ES-I3 (cell line): ENCODE measurements around the gene UBE3B.

ENCODE experiments used
- H3K36me3 ChIP-seq: 2 replicates; pipeline ENCODE4 v1.6.1; 2013; ENCODE audit warnings: mild to moderate bottlenecking, low read length, control low read depth, moderate library complexity; ENCODE audit not compliant: insufficient read depth
- H3K4me1 ChIP-seq: 2 replicates; pipeline ENCODE4 v1.6.1; 2013; ENCODE audit warnings: mild to moderate bottlenecking, control low read depth, low read length; ENCODE audit not compliant: insufficient read depth
- H3K9ac ChIP-seq: 2 replicates; pipeline ENCODE4 v1.6.1; 2013; ENCODE audit warnings: low read depth, mild to moderate bottlenecking, low read length, moderate library complexity
- H3K9me3 ChIP-seq: 2 replicates; pipeline ENCODE4 v1.6.1; 2013; ENCODE audit warnings: mild to moderate bottlenecking, low read length, moderate library complexity; ENCODE audit not compliant: control insufficient read depth, insufficient read depth

Gene UBE3B

GRCh38 chr12:109545826-109546225 lies 68.4 kb downstream of the UBE3B start:
- H3K4me1 ChIP-seq, result no peaks in the 10 kb centered on the region
- no peaks in the 10 kb centered on the region for H3K9me3 ChIP-seq
- H3K9ac ChIP-seq, result no peak overlapping the region
- no peaks in the 10 kb centered on the region for H3K36me3 ChIP-seq

- Histone ChIP-seq H3K9me3 (no peaks in the 10 kb centered on the region), H3K9ac (no peak overlapping the region)
Observed at GRCh38 chr12:109547286-109547685, 69.9 kb downstream of the UBE3B start.

DNA sequence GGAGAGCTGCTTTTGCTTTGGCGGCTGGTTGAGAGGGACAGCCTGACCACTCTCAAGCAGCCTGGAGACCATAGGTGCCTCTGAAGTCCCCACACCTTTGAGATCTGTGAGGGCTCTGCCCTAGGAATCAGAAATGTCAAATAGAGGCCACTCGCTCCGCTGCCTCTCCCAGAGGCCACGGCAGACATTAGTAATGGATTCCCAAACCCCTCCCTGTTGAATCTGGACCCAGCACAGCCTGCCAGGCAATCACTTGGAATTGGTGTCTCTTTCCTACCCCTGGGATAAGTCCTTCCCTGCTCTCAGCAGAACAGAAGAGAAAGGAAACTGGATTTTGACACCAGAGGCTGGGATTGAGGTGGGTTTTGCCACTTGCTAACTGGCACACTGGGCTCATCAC lies 70.8 kb downstream of the UBE3B start:
- H3K36me3 ChIP-seq, result no peaks in the 10 kb centered on the region
- no peaks in the 10 kb centered on the region for H3K4me1 ChIP-seq
- no peak overlapping the region for H3K9ac ChIP-seq
- H3K9me3 ChIP-seq, result no peaks in the 10 kb centered on the region

More at GRCh38 chr12:109547286-109547685, 69.9 kb downstream of the UBE3B start:
- Histone ChIP-seq H3K4me1 (no peaks in the 10 kb centered on the region), H3K36me3 (no peaks in the 10 kb centered on the region)

- H3K9me3 ChIP-seq, result no peaks in the 10 kb centered on the region
- H3K4me1 ChIP-seq, result no peaks in the 10 kb centered on the region
- no peak overlapping the region for H3K9ac ChIP-seq
- no peaks in the 10 kb centered on the region for H3K36me3 ChIP-seq
Observed at GRCh38 chr12:109549613-109550270, 72.3 kb downstream of the UBE3B start.

DNA sequence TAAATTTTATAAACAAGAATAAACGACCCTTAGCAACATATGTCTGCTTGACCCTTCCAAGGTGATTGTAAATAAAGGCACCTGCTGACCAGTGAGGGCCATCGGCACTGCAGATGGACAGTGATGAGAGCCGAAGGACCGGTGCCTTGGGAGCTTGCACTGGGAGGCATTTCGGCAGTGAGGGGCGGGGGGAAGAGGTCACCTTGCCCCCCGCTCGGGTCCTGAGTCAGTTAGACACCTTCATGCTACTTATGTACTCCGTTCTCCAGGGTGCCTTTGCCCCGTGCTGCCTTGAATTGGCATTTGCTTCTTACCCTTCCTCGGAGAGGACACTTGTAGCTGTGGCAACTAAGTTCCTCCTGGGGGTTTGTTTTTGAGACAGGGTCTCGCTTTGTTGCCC lies 72.8 kb downstream of the UBE3B start:
- no peak overlapping the region for H3K9ac ChIP-seq
- no peaks in the 10 kb centered on the region for H3K36me3 ChIP-seq
- no peaks in the 10 kb centered on the region for H3K9me3 ChIP-seq
- H3K4me1 ChIP-seq, result no peaks in the 10 kb centered on the region

DNA sequence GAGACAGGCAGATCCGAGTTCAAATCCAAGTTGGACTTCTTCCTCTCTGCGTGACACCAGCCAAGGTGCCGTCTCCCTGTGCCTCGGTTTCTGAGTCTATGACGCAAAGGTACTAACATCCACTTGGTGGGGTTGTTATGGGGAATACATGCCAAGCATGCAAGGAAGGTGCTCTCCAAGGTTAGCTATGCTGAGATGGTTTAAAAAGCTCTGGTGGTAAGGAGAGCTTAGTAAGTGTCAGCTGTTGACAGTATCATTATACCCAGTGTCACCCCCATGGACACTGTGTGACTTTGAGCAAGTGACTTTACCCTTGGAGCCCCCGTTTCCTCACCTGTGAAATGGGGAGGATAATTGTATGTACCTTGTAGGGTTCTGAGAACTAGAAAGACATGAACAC lies 73.7 kb downstream of the UBE3B start:
- H3K9me3 ChIP-seq, result no peaks in the 10 kb centered on the region
- no peaks in the 10 kb centered on the region for H3K36me3 ChIP-seq
- no peaks in the 10 kb centered on the region for H3K4me1 ChIP-seq
- H3K9ac ChIP-seq, result no peak overlapping the region

DNA sequence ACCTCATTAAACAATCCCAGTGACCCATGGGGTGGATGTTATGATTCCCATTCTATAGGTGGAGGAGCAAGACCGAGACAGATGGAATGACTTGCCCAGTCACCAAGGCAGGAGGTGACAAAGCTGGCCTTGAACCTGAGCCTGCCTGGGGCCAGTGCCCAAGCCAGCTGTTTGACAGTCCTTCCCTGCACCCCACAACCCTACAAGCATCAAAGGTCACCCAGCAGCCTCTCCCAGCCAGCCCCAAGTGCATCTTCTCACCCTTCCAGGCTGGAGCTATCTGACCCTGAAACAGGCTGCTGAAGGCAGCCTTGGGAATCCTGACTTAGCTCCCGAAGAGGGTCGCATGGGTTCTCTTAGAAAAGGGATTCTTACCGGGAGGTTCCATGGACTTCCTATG lies 75.5 kb downstream of the UBE3B start:
- Histone ChIP-seq H3K4me1 (no peaks in the 10 kb centered on the region), H3K36me3 (no peaks in the 10 kb centered on the region; the same call in 1 of the 2 replicates), H3K9me3 (no peaks in the 10 kb centered on the region), H3K9ac (no peak overlapping the region)

DNA sequence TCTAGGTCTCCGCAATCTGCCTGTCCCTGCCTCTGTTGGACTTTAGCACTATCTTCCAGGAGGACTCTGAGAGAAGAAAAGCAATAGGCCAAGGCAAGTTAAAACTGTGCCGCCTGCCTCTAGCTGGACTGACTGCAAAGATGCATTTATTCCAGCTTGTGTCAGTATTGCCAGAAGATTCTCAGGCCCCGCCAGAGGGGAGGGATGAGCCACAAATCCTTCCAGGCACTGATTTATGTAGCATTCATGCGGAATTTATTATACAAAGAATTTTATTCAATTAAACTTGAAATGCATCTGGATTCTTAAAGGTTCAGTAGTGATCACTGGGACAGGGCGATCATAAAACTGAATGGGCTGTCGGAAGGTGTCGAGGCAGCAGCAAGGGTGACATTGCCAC lies 76.0 kb downstream of the UBE3B start:
- no peak overlapping the region for H3K9ac ChIP-seq
- H3K36me3 ChIP-seq, result no peaks in the 10 kb centered on the region; the same call in 1 of the 2 replicates
- H3K9me3 ChIP-seq, result no peaks in the 10 kb centered on the region
- no peaks in the 10 kb centered on the region for H3K4me1 ChIP-seq

GRCh38 chr12:109553906-109554500 lies 76.6 kb downstream of the UBE3B start:
- Histone ChIP-seq H3K36me3 (no peaks in the 10 kb centered on the region; the same call in 1 of the 2 replicates), H3K4me1 (no peaks in the 10 kb centered on the region), H3K9ac (no peak overlapping the region), H3K9me3 (no peaks in the 10 kb centered on the region)

DNA sequence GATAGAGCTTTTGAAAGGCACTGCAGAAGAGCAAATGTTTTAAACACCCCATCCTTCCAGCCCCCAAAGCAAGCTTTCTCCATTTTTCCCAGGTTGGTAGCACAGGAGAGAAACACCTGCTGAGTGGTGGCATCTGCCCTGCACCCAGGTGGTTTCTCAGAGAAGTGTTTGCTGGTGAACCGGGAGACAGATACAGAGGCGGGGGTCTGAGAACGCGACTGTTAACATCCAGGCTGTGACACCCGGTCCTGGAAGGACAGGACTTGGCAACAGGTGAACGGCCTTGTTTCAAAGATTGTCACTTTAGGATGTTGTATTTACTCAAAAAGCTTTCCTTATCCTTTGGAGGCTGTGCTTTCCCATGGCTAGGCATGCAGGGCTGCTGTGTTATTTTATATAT lies 77.3 kb downstream of the UBE3B start:
- no peaks in the 10 kb centered on the region for H3K9me3 ChIP-seq
- no peaks in the 10 kb centered on the region for H3K4me1 ChIP-seq
- no peaks in the 10 kb centered on the region; the same call in 1 of the 2 replicates for H3K36me3 ChIP-seq
- H3K9ac ChIP-seq, result no peak overlapping the region

GRCh38 chr12:109555431-109556315 lies 78.2 kb downstream of the UBE3B start:
- Histone ChIP-seq H3K9me3 (no peaks in the 10 kb centered on the region), H3K36me3 (no peaks in the 10 kb centered on the region; the same call in 1 of the 2 replicates), H3K4me1 (no peaks in the 10 kb centered on the region), H3K9ac (no peak overlapping the region)

- no peaks in the 10 kb centered on the region; the same call in 1 of the 2 replicates for H3K36me3 ChIP-seq
- no peaks in the 10 kb centered on the region for H3K4me1 ChIP-seq
- H3K9me3 ChIP-seq, result no peaks in the 10 kb centered on the region
- no peak overlapping the region for H3K9ac ChIP-seq
Observed at GRCh38 chr12:109557200-109557599, 79.8 kb downstream of the UBE3B start.

DNA sequence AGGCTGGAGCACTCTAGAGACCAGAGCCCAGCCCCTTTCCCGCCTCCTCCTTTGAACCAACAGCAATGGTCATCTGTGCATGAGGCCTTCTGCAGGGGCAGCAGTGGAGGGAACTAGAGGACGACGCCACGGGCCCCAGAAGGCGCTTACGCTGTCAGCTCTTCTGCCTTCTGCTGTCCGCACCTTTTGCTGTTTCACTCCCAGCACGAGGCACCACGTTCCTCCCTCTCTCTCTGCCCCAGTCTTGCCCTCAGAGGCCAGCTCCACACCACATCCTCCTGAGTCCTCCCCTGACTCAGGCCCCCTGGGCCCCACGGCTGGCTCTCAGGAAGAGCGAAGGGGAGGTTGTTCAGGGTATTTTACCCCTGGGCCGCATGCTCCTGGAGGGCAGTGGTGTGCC lies 80.4 kb downstream of the UBE3B start:
- H3K36me3 ChIP-seq, result no peaks in the 10 kb centered on the region; the same call in 1 of the 2 replicates
- no peaks in the 10 kb centered on the region for H3K9me3 ChIP-seq
- H3K4me1 ChIP-seq, result no peaks in the 10 kb centered on the region
- H3K9ac ChIP-seq, result no peak overlapping the region

GRCh38 chr12:109558374-109559199 lies 81.2 kb downstream of the UBE3B start:
- Histone ChIP-seq H3K9ac (no peak overlapping the region), H3K36me3 (no peaks in the 10 kb centered on the region; the same call in 1 of the 2 replicates), H3K4me1 (no peaks in the 10 kb centered on the region)

More at GRCh38 chr12:109558374-109559199, 81.2 kb downstream of the UBE3B start:
- H3K9me3 ChIP-seq, result no peaks in the 10 kb centered on the region
